Measurements from ENCODE around the gene PAK6. TPM values are rescaled to one million over a fixed set of nuclear protein-coding genes. Genes with fewer than 3 reads are reported as not detected.

The PAK6 gene
- total RNA-seq, 1 donor from 2014 or later, result 7.1 TPM

DNA sequence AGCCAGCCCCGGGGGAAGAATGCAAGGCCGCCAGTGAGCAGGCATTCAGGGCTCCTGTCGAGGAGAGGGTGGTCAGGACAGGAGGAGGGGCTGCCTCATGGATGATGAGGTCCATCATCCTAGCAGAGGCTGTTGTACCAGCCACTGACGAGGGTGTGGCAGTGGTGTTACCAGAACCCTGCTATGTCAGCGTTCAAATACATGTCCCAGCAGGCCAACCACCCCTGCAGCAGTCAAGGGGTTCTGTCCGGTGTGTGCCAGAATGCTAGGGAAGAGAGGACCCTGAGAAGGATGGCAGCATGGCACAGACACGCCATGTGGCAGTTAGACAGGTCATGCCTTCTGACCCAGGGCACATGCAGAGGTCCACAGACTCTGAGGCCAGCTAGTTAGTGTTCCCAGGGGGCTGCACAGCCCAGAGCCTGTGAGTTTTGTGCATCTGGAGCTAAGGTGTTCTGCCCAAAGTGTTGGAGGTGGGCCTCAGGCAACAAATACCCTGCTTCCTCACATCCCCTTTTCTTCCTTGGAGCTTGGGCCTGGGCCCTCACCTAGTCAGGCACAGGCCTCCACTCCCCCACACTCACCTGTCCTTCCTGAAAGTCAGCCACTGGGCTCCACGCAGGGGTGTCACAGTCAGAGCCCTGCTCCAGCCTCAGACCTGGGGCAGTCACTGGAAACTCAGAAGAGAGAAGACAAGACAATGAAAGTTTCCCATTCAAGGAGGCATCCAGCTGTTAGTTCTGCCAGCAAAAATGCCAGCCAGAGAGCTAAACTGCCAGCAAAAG lies 7.8 kb downstream of the PAK6 start:
- DNase-seq (ENCODE audit: low read depth), result no peak
- TF ChIP-seq, protein P1, sequence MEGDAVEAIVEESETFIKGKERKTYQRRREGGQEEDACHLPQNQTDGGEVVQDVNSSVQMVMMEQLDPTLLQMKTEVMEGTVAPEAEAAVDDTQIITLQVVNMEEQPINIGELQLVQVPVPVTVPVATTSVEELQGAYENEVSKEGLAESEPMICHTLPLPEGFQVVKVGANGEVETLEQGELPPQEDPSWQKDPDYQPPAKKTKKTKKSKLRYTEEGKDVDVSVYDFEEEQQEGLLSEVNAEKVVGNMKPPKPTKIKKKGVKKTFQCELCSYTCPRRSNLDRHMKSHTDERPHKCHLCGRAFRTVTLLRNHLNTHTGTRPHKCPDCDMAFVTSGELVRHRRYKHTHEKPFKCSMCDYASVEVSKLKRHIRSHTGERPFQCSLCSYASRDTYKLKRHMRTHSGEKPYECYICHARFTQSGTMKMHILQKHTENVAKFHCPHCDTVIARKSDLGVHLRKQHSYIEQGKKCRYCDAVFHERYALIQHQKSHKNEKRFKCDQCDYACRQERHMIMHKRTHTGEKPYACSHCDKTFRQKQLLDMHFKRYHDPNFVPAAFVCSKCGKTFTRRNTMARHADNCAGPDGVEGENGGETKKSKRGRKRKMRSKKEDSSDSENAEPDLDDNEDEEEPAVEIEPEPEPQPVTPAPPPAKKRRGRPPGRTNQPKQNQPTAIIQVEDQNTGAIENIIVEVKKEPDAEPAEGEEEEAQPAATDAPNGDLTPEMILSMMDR (conservative IDR thresholded peaks at IDR 0.05; ENCODE audit: low read depth, low read length), result no peak

DNA sequence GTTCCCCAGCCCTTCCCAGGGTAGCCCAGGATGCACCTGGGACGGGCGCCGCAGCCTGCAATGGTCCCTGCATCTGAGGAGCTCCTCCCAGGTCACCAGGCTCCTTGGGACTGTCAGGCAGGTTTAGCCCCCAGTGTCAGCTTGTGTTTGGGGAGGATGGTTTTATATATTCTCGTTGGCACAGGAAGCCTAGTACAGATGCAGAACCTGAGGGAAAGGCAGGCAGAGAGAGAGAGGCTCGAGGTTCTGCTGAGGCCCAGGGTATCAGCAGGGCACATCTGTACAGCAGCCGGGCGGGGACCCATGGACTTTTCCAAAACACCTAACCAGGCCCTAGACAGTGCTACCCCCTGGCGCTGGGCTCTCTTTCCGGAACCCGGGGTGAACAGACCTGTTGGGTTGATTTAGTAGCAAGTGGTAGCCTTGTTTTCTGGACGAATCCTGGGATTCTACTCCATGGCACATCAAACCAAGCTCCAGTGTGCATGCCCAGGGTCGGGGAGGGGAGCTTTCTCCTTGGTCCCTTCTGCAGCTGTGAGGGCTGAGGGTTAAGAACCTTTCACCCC lies 8.6 kb downstream of the PAK6 start:
- TF ChIP-seq, protein P1 (conservative IDR thresholded peaks at IDR 0.05; ENCODE audit: low read depth, low read length), result no peak
- no peak overlapping the region for H3K4me3 ChIP-seq (ENCODE audit: low read depth, low read length)
- no peak for DNase-seq (ENCODE audit: low read depth)

More for the DNA sequence above, 7.8 kb downstream of the PAK6 start:
- H3K4me3 ChIP-seq (ENCODE audit: low read depth, low read length), result no peak overlapping the region

DNA sequence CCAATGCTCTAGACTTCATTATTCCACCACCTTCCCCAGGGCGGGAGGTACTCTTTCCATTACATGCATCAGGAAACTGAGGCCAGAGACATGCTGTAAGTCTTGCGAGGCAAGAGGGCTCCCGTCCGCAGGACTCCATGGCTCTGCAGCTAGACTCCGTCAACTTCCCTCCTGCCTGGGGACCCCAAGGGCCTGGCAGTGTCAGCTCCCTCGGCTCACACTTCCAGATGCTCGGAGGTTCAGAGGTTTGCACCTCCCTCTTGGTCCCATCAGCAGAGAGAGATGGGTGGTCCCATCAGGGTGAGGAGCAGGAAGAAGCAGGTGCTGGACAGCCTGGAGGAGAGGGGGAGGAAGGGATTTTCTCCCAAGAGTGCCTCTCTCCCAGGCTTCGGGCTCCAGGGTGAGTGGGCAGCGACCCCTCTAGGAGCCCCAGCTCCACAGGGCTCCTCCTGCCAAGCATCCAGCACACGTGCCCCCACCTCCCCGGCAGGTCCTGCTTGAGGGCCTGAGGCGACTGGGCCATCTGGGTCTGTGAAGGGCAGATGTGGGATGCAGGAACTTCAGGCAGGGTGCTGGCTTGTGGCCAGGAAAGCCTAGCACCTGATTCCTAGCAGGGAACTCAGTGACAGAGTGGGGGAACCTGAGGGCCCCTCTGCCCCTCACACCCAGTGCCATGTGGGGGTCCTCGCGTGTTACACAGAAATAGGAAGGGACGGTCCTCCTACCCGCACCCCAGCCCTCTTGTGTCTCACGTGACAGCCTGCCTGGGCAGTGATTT lies 9.3 kb downstream of the PAK6 start:
- DNase-seq (ENCODE audit: low read depth), result no peak
- TF ChIP-seq, protein P1 (conservative IDR thresholded peaks at IDR 0.05; ENCODE audit: low read depth, low read length), result no peak
- no peak overlapping the region for H3K4me3 ChIP-seq (ENCODE audit: low read depth, low read length)

DNA sequence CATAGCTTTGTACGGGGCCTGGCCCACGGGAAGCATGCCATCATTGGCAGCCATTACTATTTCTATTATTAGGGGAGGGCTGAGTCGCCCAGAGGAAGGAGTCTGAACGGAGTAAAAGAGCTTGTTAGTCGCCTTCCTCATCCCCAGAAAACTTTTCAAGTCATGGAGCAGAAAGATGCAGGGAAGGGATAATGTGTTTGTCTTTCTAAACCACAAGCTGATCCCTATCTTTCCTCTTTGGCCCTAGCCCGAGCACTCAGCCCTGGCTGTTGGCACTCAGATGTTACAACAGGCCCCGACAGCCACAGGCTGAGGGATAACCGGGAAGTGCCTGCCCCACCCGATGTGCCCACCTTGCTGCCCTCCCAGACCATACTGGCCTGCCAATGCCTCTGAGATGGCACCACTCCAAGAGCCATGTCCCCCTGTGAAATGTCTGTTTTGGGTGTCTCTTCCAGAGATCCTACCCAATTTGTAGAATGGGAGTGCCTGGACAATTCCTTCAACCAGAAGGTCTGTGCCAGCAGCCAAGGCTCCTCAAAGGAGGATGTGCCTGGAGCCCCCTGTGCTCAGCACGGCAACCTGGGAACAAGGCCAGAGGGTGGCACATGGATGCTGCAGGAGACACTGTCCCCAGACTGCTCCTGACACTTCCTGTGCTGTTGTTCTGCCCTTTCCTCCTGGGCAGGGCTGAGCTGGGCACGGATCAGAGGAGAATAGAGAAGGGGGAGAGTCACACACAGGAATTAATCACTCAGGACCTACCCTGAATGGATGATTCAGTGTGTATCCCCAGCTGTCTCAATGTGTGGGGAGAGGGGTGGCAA lies 10.8 kb downstream of the PAK6 start:
- H3K4me3 ChIP-seq (ENCODE audit: low read depth, low read length), result no peak overlapping the region
- no peak for DNase-seq (ENCODE audit: low read depth)
- TF ChIP-seq, protein P1 (conservative IDR thresholded peaks at IDR 0.05; ENCODE audit: low read depth, low read length), result no peak

DNA sequence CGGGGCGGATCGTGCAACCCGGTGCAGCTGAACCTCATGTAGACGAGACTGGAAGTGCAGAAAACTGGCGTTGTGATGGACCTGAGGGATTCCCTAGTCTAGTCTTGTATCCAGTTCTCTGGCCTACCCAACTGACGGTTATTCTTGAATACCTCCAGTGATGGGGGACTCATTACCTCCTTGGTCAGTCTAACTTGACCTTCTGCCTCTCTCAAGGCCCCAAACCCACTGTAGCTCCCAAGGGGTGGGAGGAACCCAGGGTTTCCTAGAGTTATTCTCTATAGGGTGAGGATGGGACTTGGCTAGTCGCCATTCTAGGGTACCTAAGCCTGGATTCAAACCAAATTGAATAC lies 11.4 kb downstream of the PAK6 start:
- DNase-seq (ENCODE audit: low read depth), result no peak
- H3K4me3 ChIP-seq (ENCODE audit: low read depth, low read length), result no peak overlapping the region
- TF ChIP-seq, protein P1 (conservative IDR thresholded peaks at IDR 0.05; ENCODE audit: low read depth, low read length), result no peak

DNA sequence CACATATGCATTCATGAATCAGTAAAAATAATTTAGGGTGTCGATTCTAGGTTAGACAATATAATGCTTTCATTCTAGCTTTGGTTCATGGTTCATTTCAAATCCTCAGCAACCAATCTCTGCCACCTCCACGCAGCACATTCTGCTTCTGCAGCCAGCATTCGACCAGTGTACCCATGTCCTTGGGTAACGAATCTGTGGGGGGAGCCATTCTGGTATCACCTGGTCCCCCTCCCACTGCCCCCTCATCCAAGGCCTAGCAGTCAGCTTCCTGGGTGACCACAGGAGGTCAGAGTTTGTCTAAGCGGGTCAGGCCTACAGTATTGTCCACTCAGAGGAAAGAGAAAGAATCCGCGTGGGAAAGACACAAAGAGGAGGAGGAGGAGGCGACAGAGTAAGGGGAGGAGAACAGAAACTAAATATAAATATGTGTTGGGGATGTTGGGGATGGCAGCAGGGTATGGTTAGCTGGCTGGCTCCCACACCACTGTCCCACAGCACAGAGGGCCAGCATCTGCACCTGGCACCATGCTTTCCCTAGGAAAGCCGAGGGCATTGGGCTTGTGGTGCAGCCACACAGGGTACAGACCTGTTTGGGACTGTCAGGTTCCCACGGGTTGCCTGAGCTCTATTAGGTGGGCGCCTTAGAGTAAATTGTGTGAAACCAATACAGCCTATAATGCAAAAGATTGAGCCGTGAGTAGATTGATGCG lies 12.1 kb downstream of the PAK6 start:
- H3K4me3 ChIP-seq (ENCODE audit: low read depth, low read length), result no peak overlapping the region
- TF ChIP-seq, protein P1 (conservative IDR thresholded peaks at IDR 0.05; ENCODE audit: low read depth, low read length), result no peak
- DNase-seq (ENCODE audit: low read depth), result no peak
